Tongue (tissue), 2 donors: ENCODE data around the gene CBX3. TPM values are rescaled to one million over a fixed set of nuclear protein-coding genes. Genes with fewer than 3 reads are reported as not detected.
A peak's percentile ranks its signal among the peaks of the same experiment; 100 is the strongest.
"Not testable (repeated sequence)": the region's sequence is repeated elsewhere in the genome, so short reads cannot be mapped to it uniquely, and the experiment has no call there.

Experiments used
- DNase-seq: peaks from one replicate; pipeline ENCODE4 v3.0.0-alpha.2; 2015
- total RNA-seq: library from RNA; depleted of rRNA; stranded (reverse); fragments of >200 nt; gene quantifications from one replicate; pipeline ENCODE4 v1.2.3, GENCODE V29; 2014

CBX3 gene
- total RNA-seq = 114 TPM

DNA sequence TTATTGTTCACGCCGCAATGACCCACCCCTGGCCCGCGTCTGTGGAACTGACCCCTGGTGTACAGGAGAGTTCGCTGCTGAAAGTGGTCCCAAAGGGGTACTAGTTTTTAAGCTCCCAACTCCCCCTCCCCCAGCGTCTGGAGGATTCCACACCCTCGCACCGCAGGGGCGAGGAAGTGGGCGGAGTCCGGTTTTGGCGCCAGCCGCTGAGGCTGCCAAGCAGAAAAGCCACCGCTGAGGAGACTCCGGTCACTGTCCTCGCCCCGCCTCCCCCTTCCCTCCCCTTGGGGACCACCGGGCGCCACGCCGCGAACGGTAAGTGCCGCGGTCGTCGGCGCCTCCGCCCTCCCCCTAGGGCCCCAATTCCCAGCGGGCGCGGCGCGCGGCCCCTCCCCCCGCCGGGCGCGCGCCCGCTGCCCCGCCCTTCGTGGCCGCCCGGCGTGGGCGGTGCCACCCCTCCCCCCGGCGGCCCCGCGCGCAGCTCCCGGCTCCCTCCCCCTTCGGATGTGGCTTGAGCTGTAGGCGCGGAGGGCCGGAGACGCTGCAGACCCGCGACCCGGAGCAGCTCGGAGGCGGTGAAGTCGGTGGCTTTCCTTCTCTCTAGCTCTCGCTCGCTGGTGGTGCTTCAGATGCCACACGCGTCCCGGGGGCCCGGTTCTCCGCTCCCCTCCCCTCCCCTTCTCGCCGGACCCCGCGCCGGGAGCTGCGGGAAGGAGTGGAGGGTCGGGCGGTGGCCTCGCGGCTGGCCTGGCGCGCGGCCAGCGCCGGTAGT is at the start of gene CBX3:
Gene CBX3, plus strand, starts transcription at position 499 of the 772 bp plus-strand sequence. CDS start 1,254 bp downstream, outside the sequence.
- peak; percentile 90 for DNase-seq

DNA sequence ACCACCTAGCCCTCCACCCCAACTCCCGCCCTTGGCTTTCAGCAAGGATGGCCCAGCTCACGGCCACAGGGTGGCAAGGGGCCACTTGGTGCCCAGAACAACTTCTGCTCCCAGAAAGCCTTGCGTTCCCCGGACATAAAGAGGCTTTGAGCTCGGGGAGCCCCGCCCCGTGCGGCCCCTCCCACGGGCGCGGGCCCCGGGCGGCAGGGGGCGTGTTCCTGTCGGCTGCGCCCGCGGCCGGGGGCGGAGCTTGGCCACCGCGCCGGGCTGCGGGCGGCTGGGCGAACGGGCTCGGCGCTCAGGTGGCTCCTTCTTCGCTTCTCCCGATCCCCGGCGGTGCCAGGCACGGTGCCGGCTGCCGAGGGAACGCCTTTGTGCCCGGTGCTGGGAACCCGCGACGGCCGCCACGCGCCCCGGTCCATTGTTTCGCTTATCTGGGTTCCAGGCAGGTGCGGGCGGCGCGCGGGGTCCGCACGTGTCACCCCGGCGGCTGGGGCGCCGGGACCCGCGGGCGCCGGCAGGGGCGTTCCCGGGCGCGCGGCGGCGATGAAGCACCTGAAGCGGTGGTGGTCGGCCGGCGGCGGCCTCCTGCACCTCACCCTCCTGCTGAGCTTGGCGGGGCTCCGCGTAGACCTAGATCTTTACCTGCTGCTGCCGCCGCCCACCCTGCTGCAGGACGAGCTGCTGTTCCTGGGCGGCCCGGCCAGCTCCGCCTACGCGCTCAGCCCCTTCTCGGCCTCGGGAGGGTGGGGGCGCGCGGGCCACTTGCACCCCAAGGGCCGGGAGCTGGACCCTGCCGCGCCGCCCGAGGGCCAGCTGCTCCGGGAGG is 49.4 kb upstream of the CBX3 start, which contains the start of gene NFE2L3:
Gene NFE2L3, plus strand, starts transcription at position 246 of the 829 bp plus-strand sequence. Its CDS starts 301 bp downstream, at position 547.
- peak; percentile 63 for DNase-seq

DNA sequence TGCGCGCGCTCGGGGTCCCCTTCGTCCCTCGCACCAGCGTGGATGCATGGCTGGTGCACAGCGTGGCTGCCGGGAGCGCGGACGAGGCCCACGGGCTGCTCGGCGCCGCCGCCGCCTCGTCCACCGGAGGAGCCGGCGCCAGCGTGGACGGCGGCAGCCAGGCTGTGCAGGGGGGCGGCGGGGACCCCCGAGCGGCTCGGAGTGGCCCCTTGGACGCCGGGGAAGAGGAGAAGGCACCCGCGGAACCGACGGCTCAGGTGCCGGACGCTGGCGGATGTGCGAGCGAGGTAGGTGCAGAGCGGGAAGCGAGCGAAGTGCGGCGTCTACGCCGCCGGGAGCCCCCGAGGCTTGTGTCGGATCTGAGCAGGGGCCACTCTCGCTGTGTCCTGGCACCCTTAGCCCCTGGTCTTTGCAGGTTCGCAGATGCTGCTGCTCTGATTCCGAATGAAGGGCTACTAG is 48.7 kb upstream of the CBX3 start:
- not testable (repeated sequence) for DNase-seq

DNA sequence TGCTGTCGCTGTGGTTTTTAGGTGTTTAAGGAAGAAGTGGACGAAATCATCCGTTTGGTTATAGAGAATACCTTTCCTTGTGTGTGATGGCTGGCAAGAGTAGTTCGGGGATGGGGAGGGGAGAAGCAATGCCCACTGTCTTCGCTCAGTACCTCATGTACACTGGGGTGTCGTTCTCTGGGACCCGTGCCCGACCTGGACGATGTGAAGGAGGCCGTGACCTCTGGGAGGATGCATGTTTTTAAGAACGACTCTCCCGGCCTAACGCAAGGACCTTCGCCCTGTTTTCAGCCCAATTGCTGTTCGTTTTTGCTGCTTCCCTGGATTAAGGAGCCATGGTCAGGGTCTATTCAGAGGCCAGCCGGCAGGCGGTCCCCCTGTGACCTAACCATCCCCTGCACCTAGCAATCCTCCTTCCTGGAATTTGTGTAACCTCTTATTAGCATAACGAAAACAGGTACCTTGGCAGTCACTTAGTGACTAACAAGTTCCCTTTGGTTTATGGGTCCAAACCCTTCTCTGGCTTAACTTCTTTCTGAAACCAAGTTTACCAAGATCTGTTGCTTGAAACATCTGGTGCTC is 48.2 kb upstream of the CBX3 start:
- DNase-seq = no peak

DNA sequence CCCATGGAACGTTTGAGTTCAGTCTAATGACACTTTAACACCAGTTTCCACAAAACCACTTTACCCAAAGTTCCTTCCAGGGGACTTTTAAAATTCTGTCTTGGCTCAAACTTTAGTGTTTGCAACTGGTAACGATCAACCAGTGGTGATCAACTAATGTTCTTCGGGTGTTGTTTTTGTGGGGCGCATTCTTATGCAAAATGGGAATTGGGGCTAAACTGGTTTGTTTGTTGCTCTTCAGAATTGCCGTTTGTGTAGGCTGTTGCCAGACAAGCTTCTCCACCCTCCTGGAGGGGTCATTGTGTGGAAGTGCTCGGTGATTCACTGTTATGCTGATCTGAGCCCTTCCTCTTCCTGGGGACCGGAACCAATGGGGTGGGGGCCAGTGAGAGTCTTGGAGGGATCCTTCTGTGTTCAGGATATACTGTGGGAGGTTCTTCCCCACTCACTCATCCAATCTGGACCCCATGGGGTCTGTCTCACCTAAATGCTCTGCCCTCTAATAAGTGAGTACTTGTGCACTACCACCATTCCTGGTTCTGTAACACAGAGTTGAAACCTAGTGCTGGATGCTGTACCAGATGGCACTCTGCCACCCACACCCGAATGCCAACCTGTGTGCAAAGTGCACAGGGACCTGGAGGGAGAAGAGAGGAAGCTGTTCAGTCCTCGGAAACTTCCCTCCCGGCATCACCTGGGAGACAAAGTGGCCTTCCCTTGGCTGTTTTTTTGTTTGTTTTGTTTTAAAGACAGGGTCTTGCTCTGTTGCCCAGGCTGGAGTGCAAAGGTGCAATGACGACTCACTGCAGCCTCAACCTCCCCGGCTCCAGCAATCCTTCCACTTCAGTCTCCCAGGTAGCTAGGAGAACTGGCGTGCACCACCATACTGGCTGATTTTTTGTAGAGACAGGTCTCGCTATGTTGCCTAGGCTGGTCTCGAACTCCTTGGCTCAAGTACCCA is 47.4 kb upstream of the CBX3 start:
- DNase-seq = no peak

DNA sequence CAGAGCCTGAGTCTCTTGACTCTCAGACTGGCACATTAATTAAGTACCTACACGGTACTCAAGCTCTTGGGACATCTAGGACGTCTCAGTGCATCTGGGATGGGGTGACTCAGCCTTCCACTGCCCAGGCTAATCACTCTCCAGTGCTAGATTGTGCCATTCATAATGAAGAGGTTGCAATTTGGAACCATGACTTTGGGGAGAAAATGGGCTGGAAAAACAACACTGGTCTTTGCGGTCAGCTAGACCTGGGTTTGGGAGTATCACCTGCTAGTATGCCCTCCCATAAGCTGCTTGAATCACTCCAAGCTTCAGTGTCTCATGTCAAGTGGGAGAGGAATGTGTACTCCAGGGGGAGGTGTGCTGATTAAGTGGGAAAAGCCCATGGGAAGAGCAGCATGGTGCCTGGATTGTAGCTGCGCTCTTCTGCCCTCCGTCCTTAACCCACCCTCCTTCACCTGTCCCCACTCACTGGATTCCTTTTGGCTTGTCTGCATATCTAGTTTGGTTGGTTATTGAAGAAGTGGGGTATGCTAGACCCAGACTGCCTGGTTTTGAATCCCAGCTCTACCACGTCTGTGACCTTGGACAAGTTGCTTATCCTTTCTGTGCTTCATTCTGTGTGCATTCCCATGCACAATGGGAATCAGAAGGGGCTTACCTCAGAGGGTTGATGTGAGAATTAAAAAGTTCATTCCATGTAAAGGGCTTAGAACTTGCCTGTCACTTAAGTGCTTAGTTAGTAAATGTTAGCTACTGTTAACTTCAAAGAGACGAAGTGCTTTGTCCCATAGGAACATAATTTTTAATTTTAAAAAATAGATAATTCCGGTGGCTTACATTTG is 45.8 kb upstream of the CBX3 start:
- DNase-seq = no peak

DNA sequence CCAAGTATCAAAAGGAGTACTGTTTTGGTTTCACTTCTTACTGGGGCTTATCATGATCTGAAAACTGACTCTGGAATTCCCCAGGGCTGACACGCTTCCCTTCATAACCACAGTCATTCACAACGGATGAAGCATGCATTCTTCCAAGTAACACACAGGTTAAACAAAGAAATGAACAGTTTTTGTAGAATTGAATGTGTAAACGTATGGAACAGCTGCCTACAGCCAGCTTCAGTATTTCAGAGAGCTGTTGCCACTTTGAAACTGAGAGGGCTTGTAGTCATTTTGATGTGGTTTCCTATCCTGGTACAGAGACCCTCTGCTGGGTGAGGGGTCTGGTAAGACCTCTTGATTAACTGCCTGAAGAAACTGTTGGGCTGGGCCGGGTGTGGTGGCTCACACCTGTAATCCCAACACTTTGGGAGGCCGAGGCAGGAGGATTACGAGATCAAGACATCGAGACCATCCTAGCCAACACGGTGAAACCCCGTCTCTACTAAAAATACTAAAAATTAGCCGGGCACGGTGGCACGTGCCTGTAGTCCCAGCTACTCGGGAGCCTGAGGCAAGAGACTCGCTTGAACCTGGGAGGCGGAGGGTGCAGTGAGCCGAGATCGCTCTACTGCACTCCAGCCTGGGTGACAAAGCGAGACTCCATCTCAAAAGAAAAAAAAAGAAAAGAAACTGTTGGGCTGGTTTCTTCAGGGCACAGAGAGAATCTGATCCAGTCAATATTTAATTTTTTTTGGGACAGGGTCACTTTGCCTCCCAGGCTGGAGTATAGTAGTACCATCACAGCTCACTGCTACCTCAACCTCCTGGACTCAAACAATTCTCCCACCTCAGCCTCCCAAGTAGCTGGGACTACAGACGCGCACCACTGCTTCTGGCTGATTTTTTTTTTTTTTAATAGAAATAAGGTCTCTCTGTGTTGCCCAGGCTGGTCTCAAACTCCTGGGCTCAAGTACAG is 44.8 kb upstream of the CBX3 start:
- DNase-seq = no peak

DNA sequence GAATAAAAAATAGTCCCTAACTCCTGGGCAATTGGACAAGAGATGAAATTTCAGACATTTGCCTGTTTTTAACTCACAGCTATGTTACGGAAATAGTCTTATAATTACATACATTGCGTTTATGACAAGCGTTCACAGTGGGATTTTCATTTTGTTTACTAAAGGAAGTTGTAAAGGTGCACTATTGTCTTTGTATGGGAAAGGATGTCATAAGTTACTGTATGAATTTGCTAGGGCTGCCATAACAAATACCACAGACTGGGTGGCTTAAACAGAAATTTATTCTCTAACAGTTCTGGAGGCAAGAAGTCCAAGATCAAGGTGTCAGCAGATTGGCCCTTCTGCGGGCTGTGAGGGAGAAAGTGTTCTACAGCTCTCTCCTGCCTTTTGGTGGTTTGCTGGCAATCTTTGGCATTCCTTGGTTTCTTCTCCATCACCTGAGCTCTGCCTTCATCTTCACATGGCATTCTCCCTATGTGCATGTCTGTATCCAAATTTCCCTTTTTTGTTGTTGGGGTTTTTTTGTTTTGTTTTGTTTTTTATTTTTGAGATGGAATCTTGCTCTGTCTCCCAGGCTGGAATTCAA is 43.9 kb upstream of the CBX3 start:
- no peak for DNase-seq

DNA sequence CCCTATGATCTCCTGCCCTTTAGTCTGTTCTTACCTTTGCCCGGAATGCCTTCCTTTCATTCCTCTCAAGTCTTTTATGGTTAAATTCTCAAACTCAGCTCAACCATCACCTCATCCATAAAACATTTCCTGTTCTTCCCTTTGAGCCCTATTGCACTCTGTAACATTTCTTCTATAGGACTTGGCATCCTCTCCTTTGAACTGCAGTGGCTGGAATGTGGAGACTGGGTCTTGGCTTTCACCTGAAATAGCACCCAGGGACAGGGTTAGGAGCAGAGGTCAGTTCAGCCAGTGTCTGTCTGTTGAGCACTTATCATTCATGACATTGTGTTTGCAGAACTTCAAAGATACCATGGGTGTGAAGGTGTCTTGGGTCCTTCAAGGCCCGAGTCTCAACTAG is 42.3 kb upstream of the CBX3 start:
- DNase-seq = no peak

DNA sequence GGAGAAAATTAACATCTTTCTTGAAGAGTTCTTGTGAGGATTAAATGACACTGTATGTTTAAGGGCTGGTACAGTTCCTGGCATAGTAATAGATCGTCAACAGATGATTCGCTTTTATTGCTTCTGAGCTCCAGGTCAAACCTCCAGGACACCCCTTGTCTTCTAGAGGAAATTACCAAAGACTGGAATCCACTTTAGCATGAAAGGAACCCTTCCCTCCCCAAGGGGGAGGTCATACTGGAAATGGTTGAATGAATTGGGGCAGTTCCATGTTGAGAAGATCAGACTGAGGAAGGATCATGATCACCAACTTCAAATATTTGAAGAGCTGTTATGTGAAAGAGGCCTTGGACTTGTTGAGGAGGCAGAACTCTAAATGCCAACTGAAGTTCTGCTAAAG is 40.6 kb upstream of the CBX3 start:
- no peak for DNase-seq

DNA sequence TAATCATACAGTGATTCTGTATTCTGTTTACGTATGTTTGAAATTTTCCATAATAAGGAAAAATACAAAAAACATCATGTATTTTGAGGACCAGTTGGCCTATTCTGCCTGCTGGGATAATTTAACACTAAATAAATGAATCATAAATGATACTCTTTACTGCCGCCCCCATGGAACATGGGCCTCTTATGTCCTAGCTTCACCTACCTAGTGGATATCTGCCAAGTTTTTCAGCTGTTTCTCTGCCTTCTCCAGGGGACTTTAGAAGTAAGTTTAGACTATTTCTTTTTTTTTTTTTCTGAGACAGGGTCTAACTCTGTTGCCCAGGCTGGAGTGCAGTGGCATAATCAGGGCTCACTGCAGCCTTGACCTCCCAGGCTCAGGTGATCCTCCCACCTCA is 39.1 kb upstream of the CBX3 start:
- no peak for DNase-seq

DNA sequence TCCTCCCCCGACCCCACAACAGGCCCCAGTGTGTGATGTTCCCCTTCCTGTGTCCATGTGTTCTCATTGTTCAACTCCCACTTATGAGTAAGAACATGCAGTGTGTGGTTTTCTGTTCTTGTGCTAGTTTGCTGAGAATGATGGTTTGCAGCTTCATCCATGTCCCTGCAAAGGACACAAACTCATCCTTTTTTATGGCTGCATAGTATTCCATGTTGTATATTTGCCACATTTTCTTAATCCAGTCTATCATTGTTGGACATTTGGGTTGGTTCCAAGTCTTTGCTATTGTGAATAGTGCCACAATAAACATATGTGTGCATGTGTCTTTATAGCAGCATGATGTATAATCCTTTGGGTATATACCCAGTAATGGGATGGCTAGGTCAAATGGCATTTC is 37.7 kb upstream of the CBX3 start:
- not testable (repeated sequence) for DNase-seq

DNA sequence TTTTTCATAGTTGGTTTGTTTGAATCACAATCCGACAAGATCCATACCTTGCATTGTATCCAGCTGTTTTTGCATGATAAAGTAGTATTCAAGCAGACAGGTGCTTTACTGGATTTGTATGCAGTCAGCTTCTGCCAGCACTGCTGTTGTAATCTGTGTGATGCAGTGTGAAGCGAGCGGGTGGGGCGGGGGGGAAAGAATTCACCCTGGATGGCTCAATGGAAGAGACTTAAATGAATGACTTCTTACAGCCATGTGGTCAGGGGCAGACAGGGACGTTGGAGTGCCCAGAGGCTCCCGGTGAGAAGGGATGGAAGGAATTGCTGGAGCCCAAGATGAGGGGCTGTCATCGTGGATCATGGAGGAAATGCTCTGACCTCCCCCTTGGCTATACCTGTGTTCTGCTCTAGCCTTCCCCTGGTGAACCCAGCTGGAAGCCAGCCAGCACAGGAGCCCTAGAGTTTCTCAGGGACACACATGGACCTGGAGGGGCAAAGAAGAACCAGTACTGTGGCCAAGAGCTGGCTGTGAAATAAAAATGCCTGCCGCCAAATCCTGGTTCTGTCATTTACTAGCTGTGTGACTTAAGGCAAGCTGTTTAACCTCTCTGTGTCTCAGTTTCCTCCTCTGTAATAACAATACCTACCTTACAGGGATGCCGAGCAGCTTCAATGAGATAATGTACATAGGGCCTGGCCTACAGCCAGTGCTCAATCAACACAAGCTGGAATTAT is 35.4 kb upstream of the CBX3 start:
- DNase-seq = no peak

DNA sequence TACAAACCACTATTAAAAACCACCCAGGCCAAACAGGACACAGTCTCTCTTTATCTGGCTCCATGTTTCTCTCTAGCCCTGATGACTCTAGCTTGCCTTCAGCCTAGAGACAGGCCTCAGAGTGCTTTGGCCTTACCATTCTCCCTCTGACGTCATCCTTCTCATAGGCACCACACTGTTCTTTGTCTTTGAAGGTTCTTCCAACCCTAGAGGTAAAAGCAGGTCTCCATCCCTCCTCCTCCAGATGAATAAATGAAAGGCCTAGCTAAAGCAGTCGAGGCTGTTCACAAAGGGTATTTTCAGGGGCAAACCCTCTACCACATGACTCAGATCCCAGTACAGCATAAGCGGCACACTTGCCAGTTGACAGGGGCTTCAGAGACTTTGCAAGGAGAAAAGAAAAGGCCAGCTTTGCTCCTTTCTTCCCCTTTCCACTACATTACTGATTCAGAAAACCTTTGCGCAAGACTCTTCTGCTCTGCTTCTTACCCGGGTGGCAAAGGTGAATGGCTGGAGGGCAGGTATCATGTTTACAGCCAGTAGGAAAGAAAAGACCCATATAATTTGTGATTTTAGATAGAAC is 34.8 kb upstream of the CBX3 start:
- no peak for DNase-seq

DNA sequence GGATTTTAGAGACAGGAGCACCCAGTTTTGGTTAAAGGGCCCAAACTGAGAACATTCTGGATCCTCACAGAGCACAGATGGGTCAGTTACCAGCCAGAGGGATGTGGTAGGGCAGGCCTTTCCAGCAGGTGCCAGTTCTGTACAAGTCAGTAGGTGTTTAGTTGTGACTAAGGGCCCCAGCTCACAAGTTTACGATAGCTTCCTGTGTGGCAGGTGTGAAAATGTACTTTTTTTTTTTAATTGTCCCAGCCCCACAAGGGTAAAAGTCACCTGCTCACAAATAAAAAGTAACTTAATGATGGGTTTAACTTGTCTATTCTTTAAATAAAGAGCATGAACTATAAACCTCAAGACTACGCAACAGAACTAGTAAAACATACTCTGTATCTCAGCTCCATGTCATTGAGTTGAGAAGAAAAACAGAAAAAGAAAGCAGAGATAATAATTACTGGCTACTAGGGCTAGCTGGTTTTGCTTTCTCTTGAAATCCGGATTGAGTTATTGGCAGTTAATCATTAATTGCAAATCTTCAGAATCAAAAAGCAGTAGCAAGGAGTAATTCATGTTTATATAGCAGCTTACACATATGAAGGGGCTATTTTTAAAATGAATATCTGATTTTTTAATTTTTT is 34.1 kb upstream of the CBX3 start:
- DNase-seq = no peak

DNA sequence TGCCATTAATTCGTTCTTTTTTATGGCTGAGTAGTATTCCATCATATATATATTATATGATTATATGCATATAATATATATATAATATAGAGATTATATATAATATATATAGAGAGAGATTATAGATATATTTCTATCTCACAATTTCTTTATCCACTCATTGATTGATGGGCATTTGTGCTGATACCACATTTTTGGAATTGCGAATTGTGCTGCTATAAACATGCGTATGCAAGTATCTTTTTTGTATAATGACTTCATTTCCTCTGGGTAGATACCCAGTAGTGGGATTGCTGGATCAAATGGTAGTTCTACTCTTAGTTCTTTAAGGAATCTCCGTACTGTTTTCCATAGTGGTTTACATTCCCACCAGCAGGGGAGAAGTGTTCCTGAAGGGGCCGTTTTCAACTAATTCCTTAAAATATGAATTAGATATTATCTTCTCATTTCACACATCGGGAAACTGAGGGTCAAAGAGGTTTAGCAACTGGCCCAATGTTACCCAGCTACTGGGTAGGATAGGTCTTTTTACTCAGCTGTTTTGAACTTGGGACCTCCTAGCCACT is 33.0 kb upstream of the CBX3 start:
- DNase-seq = no peak

DNA sequence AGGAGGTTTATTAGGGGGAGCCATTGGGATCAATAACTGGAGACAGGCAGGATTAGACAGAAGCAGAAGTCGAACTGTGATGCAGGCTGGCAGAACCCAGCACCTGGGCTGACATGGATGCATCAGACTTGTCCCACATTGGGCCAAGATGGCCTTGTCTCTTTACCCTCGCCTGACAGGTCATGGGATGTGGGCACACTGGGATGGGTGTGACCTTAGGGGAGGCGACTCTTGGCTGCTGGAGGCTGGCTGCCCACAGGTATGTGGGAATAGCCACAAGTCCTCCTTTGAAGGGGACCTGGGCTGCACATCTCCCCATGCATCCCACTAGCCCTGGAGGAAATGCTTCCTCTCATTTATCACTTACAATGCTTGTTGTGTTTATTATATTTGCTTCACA is 32.3 kb upstream of the CBX3 start:
- no peak for DNase-seq
